GM21381 (cell line): ENCODE measurements around the gene PNKP.

Experiments used
- ATAC-seq: cut with Tn5 transposase; IDR thresholded peaks from one replicate; pipeline ENCODE4 v1.9.1; 2021; ENCODE audit warnings: mild to moderate bottlenecking, moderate library complexity; ENCODE audit not compliant: unreplicated experiment

Gene PNKP

DNA sequence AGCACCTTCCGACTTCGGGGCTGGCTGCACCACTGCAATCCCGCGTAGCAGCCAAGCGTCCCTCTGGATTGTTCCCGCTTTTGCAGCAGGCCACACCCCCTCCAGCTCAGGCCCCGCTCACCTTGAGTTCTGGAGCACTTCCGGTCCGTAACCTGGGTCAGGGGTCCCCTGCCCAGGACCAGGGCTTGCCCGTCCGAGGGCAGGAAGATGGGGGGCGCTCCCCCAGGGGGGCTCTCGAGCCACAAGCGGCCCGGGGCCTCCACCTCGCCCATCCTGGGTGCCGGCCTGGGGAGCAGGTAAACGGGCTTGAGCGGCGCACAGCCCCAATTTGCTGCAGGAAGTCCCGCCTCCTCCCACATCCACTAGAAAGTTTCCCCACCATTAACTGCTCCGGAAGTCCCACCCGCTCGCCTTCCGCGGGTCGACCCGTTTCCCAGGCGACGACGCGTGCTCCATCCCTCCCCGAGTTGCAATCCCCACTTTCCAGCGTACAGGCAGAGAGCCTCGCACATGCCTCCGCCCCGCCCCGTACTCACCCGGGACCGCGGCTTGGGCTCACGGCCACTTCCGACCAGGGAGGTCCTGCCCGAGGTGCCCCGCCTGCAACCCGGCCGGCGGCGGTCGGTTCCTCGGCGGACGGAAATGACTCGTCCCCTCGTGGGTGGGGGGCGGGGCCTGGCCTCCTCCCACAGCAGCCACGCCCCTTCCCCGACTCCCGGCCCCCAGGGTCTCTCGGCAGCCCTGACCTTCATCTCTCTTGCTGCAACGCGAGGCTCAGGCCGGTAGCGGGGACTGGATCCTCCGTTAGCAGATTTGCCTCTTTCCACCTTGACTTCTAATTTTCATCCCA, at the start of gene PNKP:
Gene PNKP, minus strand, starts transcription at position 644 of the 850 bp plus-strand sequence. Its CDS starts 372 bp downstream, at position 272.
- peak; percentile 35 for ATAC-seq

DNA sequence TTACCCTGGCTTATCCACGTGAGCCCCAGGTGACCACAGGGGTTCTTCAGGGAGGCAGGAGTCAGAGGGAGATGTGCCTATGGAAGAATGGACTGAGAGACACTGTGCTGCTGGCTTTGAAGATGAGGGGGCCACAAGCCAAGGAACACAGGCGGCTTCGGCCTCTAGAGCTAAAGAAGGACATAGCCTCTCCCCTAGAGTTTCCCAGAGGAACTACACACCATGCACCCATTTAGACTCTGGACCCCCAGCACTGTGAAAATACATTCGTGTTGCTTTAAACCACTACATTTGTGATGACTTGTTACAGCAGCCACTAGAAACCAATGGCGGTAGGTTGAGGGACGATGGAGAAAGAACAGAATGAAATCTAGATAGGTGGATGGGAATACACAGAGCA, 47.9 kb upstream of the PNKP start:
- ATAC-seq, result no peak

- ATAC-seq, result no peak
Measured at GRCh38 chr19:49913720-49914119, 46.3 kb upstream of the PNKP start.

GRCh38 chr19:49912965-49913685, 45.7 kb upstream of the PNKP start:
- ATAC-seq, result no peak

DNA sequence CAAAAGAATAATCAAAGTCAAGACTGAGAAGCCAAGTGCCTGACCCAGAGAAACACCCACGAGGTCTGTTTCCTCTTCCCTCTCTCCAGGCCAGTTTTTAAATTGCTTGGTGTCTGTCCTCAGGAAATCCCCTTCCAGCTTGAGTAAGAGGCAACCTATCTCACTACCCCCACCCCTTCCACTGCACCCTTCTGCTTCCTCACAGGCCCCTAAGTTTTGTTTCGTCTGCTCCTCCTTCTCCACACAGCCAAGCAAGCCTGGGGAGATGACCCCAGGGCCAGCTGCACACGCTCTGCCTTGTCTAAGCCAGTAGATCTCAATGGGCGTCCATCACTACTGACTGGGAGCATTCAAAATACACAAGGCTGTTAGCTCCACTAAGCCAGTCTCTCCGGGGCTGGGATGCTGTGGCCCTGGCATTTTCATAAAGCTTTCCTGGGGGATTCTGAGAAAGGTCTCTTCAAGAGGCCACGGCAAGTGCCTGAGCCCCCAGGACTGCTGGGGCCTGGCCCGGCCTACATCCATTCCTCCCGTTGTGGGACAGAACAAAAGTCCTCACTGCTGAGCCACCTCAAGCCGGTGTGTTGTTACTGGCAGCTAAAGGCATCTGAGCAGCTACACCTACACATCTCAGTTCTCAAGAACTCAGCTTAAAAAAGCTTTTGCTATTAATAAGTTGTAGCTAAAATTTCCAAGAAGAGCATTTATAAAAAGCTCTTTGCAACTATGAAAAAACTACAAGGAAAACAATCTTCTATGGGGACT, 44.2 kb upstream of the PNKP start:
- ATAC-seq, result no peak

DNA sequence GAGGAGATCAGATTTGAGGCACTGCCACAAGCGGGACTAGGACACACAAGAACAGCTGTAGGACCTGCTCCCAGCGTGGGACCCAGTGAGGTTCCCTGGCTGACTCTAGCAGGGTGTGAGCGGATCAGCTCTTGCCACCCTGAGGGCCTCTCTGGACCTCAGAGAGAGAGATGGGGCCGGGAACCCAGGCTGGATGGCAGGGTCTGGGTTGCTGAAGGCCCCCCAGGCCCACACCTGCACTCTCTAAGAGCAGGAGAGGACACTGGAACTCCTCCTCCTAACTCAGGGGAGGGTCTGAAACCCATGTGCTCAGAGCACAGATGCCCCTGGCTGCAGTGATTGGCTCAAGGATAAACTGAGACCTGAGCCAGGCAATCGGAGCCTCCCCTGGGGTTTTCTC, 42.8 kb upstream of the PNKP start:
- ATAC-seq, result no peak

GRCh38 chr19:49908480-49909420, 41.4 kb upstream of the PNKP start:
- no peak for ATAC-seq

- no peak for ATAC-seq
Measured at GRCh38 chr19:49907745-49908446, 40.5 kb upstream of the PNKP start.

DNA sequence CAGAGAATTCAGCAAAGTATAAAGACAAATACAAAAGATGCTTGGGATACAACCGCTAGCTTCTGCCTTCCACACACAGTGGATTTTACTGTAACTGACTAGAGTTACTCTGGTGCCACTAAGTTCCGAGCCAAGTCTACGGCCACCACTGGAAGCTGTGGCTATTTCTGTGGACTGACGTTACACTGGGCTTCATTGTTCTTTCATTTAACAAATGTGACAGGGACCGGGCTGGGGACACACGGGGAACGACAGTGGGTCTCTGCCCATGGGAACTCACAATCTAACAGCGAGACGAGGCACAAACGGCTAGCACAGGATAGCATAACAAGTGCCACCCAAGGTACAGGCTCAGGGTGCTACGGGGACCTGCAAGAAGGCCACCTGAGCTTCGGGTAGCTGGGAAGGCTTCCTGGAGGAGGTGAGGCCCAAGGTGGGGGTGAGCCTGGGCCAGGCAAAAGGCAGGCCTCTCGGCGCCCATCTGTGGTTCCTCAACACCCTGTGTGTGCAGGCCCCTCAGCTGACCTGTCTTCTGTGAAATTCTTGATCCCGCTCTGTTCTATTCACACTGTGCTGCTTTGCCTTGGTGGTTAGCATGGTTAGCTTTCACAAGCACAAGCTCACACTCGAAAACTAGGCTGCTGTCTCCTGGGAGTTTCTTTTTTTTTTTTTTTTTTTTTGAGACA, 39.6 kb upstream of the PNKP start:
- ATAC-seq, result no peak

- ATAC-seq, result no peak
Measured at GRCh38 chr19:49904136-49904535, 36.8 kb upstream of the PNKP start.

DNA sequence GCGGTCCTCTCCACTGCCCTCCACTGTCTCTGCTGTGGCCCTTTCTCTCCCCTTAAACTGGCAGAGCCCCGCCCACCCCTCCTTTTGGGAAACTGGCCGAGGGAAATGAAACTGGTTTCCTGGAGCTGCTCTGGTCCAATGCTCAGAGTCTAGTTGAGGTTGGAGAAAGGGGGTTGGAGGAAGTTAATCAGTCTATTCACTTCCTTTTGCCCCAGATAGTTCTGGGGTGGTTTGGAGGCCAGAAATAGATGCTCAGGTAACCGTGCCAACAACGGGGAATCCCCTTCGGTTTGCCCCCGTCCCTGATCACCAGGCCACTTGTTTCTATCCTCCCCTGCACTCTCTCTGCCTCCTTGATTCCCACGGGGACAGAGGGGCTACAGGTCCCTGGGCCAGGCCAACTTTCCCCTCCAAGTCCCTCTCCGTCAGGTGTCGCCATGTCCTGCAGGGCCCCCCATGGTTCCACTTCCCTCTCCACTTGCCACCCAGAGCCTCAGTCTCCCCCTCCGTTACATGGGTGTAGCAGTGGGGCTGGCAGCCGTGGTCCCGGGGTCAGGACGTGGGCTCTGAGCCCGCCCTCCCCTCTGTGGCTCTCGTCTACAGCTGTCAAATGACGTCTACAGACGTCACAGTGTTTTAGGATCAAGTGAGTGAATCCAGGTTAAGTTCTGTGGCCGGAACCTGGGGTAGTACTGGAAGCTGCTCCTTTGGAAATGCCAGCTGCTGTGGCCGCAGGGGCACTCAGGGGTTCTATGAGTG, 29.7 kb upstream of the PNKP start, which contains the start of gene IL4I1:
Gene IL4I1, minus strand, starts transcription at position 25 of the 759 bp plus-strand sequence. CDS start 727 bp downstream, outside the sequence.
- peak; percentile 49 for ATAC-seq

GRCh38 chr19:49895566-49896297, 28.4 kb upstream of the PNKP start:
- ATAC-seq, result no peak

- ATAC-seq, result no peak
Measured at GRCh38 chr19:49894879-49895565, 27.6 kb upstream of the PNKP start.

DNA sequence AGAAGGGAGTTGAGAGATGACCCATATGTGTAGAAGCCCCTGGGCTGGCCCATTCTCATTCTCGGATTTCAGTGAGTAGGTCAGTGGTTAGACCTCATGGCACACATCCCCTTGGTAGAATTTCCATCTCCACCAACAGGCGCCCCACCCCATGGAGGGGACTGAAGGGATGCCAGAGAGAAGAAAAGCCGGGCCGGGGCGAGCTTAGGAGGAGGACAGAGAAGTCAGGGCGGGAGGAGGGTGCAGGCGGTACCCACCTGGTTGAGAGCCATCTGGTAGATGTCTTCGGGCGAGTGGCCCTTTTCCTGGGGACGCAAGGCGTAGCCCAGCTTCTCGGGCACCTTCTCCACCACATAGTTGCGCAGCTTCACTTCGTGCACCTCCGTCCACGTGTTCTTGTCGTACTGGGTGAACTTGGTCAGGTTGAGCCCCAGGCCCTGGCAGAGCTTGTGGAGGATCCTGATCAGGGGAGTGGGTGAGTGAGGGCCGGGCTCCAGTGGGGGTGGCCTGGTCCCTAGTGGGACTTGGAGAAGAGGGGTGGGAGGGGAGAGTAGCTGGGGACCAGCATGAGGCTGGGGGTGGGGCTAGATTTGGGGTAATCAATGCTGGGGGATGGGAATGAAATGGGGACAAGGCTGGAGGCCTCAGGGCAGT, 26.8 kb upstream of the PNKP start:
- ATAC-seq, result no peak

DNA sequence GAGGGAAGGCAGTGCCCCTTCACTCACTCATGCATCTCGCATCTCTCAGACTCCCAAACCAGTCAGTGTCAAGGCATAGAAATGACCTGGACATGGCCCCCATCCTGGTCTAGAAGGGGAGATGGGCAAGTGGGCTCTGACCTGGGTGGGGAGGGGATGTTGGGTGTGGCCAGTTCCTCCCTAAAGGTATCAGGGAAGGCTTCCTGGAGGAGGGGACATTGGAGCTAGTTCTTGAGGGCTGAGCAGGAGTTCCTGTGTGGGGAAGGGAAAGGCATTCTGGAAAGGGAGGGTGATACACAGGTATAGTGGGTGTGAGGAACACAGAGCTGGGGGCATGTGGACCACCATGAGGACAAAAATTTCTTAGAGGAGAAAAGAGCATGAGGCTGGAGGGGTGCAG, 25.3 kb upstream of the PNKP start:
- no peak for ATAC-seq

- no peak for ATAC-seq
Measured at GRCh38 chr19:49891393-49891792, 24.0 kb upstream of the PNKP start.
